Cardiac muscle cell (in vitro differentiated cells and primary cell): ENCODE measurements around the gene TMEM175. TPM values are rescaled to one million over a fixed set of nuclear protein-coding genes. Genes with fewer than 3 reads are reported as not detected.

Source experiments
- DNase-seq, 2 donors: peaks; one replicate each; pipeline versions ENCODE4 v3.0.0 to v3.0.0-alpha.2; 2010 to 2017; ENCODE audit warnings: low read depth in 1 of 2, low spot score in 1 of 2
- H3K27ac ChIP-seq: fragments of 200-600 bp; sonication (generic); 2 replicates; pipeline ENCODE4 v1.5.1; 2016
- H3K27me3 ChIP-seq: fragments of 200-600 bp; sonication (generic); 2 replicates; pipeline ENCODE4 v1.6.0; 2016; ENCODE audit warnings: control low read depth
- H3K36me3 ChIP-seq: fragments of 200-600 bp; sonication (generic); 2 replicates; pipeline ENCODE4 v1.5.1; 2016; ENCODE audit warnings: control low read depth
- H3K4me1 ChIP-seq: fragments of 200-600 bp; sonication (generic); 2 replicates; pipeline ENCODE4 v1.8.1; 2017; ENCODE audit warnings: low read depth, mild to moderate bottlenecking, mixed run types
- H3K4me3 ChIP-seq: fragments of 200-600 bp; sonication (generic); 2 replicates; pipeline ENCODE4 v1.5.1; 2016; ENCODE audit warnings: mild to moderate bottlenecking
- H3K9me3 ChIP-seq: fragments of 200-600 bp; sonication (generic); 2 replicates; pipeline ENCODE4 v1.5.1; 2017; ENCODE audit warnings: low read depth, mild to moderate bottlenecking, control low read depth
- polyA plus RNA-seq: library from polyadenylated mRNA; unstranded; fragments of >200 nt; fragmentation: Nextera tagmentation; extraction: Ambion mirVana; gene quantifications from 2 replicates; pipeline ENCODE4 v1.2.1, GENCODE V29; 2016
- total RNA-seq: library from RNA; depleted of rRNA; stranded (reverse); fragments of >200 nt; gene quantifications from 2 replicates; pipeline ENCODE4 v1.2.3, GENCODE V29; 2016
- TF ChIP-seq, protein P1 (sequence below): IDR thresholded peaks from 2 replicates; pipeline ENCODE4 v1.5.1; 2012; ENCODE audit warnings: low read depth, mild to moderate bottlenecking, low read length

Gene TMEM175
- total and polyA plus RNA-seq, 2 experiments from 2014 or later: 31.6 to 35.1 TPM

DNA sequence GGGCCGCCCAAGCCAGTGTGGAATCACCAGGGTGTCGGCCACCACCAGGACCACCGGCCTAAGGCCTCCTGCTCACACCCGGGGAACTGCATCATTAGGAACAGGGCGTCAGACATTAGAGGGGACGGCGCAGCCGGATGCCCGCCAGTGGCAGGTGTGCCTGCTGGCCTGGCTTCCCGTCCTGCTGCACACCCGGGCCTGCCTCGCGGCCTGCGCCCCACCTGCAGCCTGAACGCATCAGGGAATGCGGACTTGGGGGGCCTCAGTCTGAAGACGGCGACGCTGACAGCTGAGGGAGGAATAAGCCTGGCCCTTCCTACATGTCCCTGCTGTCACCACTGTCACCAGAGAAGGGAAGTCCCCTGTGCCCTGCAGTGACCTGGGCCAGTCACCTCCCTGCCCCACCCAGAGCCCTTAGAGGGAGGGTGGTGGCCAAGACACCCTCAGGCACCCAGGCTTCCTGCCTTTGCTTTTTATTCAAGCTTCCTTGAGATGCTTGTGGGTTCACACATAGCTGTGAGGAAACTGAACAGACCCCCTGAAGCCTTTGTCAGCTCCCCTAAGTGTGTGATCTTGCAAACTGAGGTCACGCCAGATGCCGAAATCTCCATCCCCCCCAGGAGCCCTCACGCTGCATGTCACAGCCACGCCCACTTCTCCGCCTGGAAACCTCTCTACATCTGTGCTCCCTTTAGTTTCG is 37.9 kb downstream of the TMEM175 start:
- H3K4me3 ChIP-seq: no peak overlapping the region
- TF ChIP-seq, protein P1, sequence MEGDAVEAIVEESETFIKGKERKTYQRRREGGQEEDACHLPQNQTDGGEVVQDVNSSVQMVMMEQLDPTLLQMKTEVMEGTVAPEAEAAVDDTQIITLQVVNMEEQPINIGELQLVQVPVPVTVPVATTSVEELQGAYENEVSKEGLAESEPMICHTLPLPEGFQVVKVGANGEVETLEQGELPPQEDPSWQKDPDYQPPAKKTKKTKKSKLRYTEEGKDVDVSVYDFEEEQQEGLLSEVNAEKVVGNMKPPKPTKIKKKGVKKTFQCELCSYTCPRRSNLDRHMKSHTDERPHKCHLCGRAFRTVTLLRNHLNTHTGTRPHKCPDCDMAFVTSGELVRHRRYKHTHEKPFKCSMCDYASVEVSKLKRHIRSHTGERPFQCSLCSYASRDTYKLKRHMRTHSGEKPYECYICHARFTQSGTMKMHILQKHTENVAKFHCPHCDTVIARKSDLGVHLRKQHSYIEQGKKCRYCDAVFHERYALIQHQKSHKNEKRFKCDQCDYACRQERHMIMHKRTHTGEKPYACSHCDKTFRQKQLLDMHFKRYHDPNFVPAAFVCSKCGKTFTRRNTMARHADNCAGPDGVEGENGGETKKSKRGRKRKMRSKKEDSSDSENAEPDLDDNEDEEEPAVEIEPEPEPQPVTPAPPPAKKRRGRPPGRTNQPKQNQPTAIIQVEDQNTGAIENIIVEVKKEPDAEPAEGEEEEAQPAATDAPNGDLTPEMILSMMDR: no peak
- H3K27ac ChIP-seq: no peak overlapping the region
- DNase-seq: no peak
- no peaks in the 10 kb centered on the region for H3K9me3 ChIP-seq
- H3K27me3 ChIP-seq: peaks cover 47% of the 10 kb centered on the region
- no peaks in the 10 kb centered on the region for H3K4me1 ChIP-seq
- H3K36me3 ChIP-seq: no peaks in the 10 kb centered on the region

DNA sequence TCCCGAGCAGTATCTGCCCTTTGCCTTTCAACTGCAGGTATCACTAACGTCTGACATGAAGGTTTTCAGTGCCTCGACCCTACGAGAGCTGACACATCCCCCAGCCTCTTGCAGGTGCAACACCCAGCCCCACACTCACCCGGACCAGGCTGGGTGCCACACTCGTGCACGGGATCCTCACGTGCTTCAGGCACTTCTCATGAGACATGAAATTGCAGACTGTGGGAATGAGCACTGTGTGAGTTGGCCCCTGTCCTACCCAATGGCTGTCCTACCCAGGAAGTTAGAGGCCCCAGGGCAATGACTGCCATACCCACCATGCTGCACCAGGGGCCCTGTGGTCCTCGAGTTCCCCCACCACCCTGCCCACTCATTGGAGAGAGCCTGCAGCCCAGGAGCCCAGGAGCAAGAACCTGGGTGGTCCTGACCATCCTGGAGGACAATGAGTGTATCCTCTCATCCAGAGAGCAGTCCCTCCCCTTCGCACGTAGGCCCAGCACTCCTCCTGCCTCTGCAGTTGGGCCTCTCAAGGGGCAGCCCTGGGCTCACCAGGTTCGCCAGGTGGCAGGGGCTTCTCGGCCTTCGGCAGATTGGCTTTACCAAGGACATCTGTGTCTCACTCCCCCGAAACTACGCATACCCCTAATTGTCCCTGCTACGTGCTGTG is 38.7 kb downstream of the TMEM175 start:
- DNase-seq: no peak
- TF ChIP-seq, protein P1: no peak
- Histone ChIP-seq H3K9me3 (no peaks in the 10 kb centered on the region), H3K4me1 (no peaks in the 10 kb centered on the region), H3K27me3 (peaks cover 47% of the 10 kb centered on the region), H3K36me3 (no peaks in the 10 kb centered on the region), H3K27ac (no peak overlapping the region), H3K4me3 (no peak overlapping the region)

DNA sequence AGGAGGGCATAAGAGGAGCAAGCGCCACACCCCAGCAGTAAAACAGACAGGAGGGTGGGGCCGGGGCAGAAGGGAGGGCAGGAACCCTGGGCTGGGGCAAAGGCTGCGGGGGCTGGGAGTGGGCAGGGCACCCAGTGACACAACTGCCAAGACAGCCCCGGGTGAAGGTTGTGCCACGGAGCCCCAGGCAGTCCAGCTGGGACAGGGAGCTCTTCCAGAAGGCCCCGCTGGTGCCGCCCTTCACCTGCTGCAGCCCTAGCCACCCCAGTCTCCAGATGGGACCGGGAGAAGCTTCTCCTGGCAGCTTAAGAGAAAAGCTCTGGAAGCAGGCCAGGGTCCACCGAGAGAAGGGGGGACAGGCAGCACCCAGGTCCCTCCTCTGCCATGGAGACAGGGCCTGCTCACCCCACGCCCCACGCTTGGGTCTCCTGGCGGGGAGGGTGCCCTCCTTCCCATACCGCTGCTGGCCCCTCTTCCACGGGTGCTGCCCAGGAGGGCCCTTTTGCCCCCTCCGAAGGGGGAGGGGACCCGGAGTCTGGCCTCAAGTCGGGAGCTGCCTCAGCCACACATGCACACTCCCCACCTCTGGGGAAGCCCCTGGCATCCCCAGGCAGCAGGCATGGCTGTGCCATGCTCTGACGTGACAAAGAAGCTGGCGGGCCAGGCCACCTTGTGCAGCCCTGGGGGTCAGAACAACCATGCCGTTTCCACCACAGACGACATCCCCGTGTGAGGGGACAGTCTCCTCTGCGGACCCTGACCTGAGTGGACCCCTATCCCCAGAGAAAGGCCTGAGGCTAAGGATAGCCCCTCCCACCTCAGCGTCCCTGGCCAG is 39.6 kb downstream of the TMEM175 start:
- Histone ChIP-seq H3K36me3 (no peaks in the 10 kb centered on the region), H3K4me1 (no peaks in the 10 kb centered on the region), H3K27me3 (peaks cover 42% of the 10 kb centered on the region), H3K27ac (no peak overlapping the region), H3K9me3 (no peaks in the 10 kb centered on the region), H3K4me3 (peak overlapping the region; percentile 73)
- TF ChIP-seq, protein P1: no peak
- no peak for DNase-seq

DNA sequence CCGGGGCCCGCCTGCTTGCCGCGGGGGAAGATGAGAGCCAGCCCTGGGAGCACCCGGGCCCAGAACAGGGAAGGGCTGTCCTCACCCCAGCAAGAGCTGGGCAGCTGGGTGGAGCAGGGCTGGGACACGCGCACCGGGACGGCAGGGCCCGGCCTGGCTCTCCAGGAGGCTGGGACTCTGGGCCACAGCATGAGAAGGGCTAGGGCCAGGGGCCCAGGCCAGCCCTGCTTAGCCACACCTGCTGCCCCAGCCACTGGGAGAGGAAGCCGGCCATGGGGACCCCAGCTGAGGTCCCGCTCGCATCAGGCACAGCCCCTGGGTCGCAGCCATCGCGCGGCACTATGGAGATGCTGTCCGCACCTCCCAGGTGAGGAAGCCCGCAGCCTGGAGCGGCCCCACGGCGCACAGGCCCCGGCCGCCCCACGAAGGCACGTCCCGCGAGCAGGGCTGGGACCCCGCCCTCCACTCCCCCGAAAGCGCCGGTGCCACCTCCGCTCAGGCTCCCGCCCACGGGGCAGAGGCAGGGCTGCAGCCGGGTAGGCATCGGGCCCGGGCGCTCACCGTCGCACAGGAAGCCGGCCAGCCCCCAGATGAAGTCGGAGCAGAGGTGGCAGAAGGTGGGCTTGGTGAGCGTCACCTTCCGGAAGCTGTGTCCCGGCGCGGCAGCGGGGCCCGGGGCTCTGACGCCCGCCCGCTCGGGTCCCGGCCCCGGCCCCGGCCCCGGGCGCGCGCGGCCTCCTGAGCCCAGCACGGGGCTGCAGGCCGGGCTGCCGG is 40.6 kb downstream of the TMEM175 start:
- no peaks in the 10 kb centered on the region for H3K36me3 ChIP-seq
- peaks cover 32% of the 10 kb centered on the region for H3K27me3 ChIP-seq
- H3K27ac ChIP-seq: no peak overlapping the region
- no peaks in the 10 kb centered on the region for H3K9me3 ChIP-seq
- peak in 1 of 2 donors; percentile 19 for DNase-seq
- H3K4me1 ChIP-seq: no peaks in the 10 kb centered on the region
- peak overlapping the region; percentile 73 for H3K4me3 ChIP-seq
- TF ChIP-seq, protein P1: no peak
